Measurements from ENCODE around the gene INPP5A.

- no peak for TF ChIP-seq CTCF (conservative IDR thresholded peaks at IDR 0.05)
- no peak for TF ChIP-seq ZFX (IDR thresholded peaks at IDR 0.05)
Measured at GRCh38 chr10:132670546-132671227, 133.1 kb downstream of the INPP5A start.
